CD14-positive monocyte (primary cell): ENCODE measurements around the gene PEX10. TPM values are rescaled to one million over a fixed set of nuclear protein-coding genes. Genes with fewer than 3 reads are reported as not detected.

Experiments
- DNase-seq, 3 donors: peaks; one replicate each; pipeline ENCODE4 v3.0.0-alpha.2; 2011 to 2022
- H2AFZ ChIP-seq: 2 replicates; pipeline ENCODE4 v1.6.0; 2012; ENCODE audit warnings: mild to moderate bottlenecking, low read depth, low read length, inconsistent platforms; ENCODE audit not compliant: insufficient read depth, poor library complexity, severe bottlenecking
- H3K27ac ChIP-seq, 2 donors: 1 replicate in 1 of 2; 2 replicates in 1 of 2; pipeline ENCODE4 v1.5.1; 2012 to 2013; ENCODE audit warnings: low read length in 2 of 2, control low read depth in 1 of 2, inconsistent platforms in 1 of 2, low read depth in 1 of 2, mild to moderate bottlenecking in 1 of 2
- H3K27me3 ChIP-seq, 2 donors: one replicate each; pipeline versions ENCODE4 v1.6.0 to v1.6.1; 2011 to 2013; ENCODE audit warnings: low read length in 2 of 2; ENCODE audit not compliant: control insufficient read depth in 2 of 2, insufficient read depth in 2 of 2
- H3K36me3 ChIP-seq, 2 donors: replicated peaks in 1 of 2; 1 replicate in 1 of 2; 2 replicates in 1 of 2; pipeline versions ENCODE4 v1.5.1 to v1.6.1; 2012 to 2013; ENCODE audit warnings: low read length in 2 of 2, control low read depth in 1 of 2, inconsistent platforms in 1 of 2, mild to moderate bottlenecking in 1 of 2; ENCODE audit not compliant: insufficient read depth in 2 of 2, control insufficient read depth in 1 of 2
- H3K4me1 ChIP-seq, 2 donors: 1 replicate in 1 of 2; 2 replicates in 1 of 2; pipeline versions ENCODE4 v1.5.1 to v1.6.1; 2012 to 2013; ENCODE audit warnings: low read length in 2 of 2, control low read depth in 1 of 2, inconsistent platforms in 1 of 2, mild to moderate bottlenecking in 1 of 2, moderate library complexity in 1 of 2; ENCODE audit not compliant: insufficient read depth in 2 of 2, control insufficient read depth in 1 of 2
- H3K4me2 ChIP-seq: replicated peaks from 2 replicates; pipeline ENCODE3; 2012; ENCODE audit warnings: low read length, moderate library complexity, mild to moderate bottlenecking; ENCODE audit not compliant: poor library complexity, severe bottlenecking; ENCODE audit errors: extremely low read depth
- H3K4me3 ChIP-seq, 3 experiments: fragments of 200-600 bp in 1 of 3; sonication (generic) in 1 of 3; replicated peaks in 1 of 3; 1 replicate in 2 of 3; 2 replicates in 1 of 3; pipeline ENCODE4 v1.5.1; 2011 to 2013; ENCODE audit warnings: low read length in 3 of 3, mild to moderate bottlenecking in 3 of 3, control low read depth in 2 of 3, low read depth in 2 of 3, inconsistent platforms in 1 of 3, moderate library complexity in 1 of 3
- H3K79me2 ChIP-seq: 2 replicates; pipeline ENCODE4 v1.6.0; 2012; ENCODE audit warnings: mild to moderate bottlenecking, control low read depth, inconsistent platforms, low read length, moderate library complexity; ENCODE audit not compliant: insufficient read depth
- H3K9ac ChIP-seq: 2 replicates; pipeline ENCODE4 v1.6.0; 2017; ENCODE audit warnings: low read length, mild to moderate bottlenecking; ENCODE audit not compliant: insufficient read depth, poor library complexity, severe bottlenecking
- H3K9me3 ChIP-seq, 2 donors: replicated peaks in 1 of 2; 1 replicate in 1 of 2; 2 replicates in 1 of 2; pipeline versions ENCODE4 v1.5.1 to v1.6.1; 2012 to 2013; ENCODE audit warnings: low read length in 2 of 2, control low read depth in 1 of 2; ENCODE audit not compliant: control insufficient read depth in 1 of 2, insufficient read depth in 1 of 2
- H4K20me1 ChIP-seq: 2 replicates; pipeline ENCODE4 v1.6.0; 2012; ENCODE audit warnings: mild to moderate bottlenecking, low read length, control low read depth, moderate library complexity; ENCODE audit not compliant: insufficient read depth
- H3K27ac Mint-ChIP-seq, 7 donors: one replicate each; pipeline ENCODE4 v1.8.0; 2020; ENCODE audit warnings: mild to moderate bottlenecking in 7 of 7, mixed read lengths in 7 of 7, moderate library complexity in 6 of 7, inconsistent platforms in 2 of 7
- H3K27me3 Mint-ChIP-seq, 3 donors: one replicate each; pipeline ENCODE4 v1.8.0; 2021 to 2022; ENCODE audit warnings: low read depth in 3 of 3, mild to moderate bottlenecking in 3 of 3, mixed read lengths in 3 of 3, moderate library complexity in 3 of 3, inconsistent platforms in 1 of 3
- H3K36me3 Mint-ChIP-seq, 2 donors: one replicate each; pipeline ENCODE4 v1.8.0; 2020; ENCODE audit warnings: mixed read lengths in 2 of 2, inconsistent platforms in 1 of 2, mild to moderate bottlenecking in 1 of 2
- H3K4me1 Mint-ChIP-seq: one replicate; pipeline ENCODE4 v1.8.0; 2020; ENCODE audit warnings: mild to moderate bottlenecking, mixed read lengths
- H3K4me3 Mint-ChIP-seq, 2 donors: one replicate each; pipeline ENCODE4 v1.8.0; 2020; ENCODE audit warnings: mild to moderate bottlenecking in 2 of 2, mixed read lengths in 2 of 2, moderate library complexity in 1 of 2
- H3K9me3 Mint-ChIP-seq, 7 donors: one replicate each; pipeline ENCODE4 v1.8.0; 2020 to 2022; ENCODE audit warnings: mixed read lengths in 7 of 7, mild to moderate bottlenecking in 6 of 7, moderate library complexity in 6 of 7, inconsistent platforms in 2 of 7
- WGBS: methylation state at CpG from one replicate; pipeline ENCODE4 v1.1.5; 2013; ENCODE audit warnings: missing lambda C conversion rate; ENCODE audit not compliant: insufficient coverage; 5-methylcytosine and 5-hydroxymethylcytosine counted together
- intact Hi-C, 2 donors: fragments of 100-400 bp; cut with micrococcal nuclease; formaldehyde crosslinking; loops; one replicate each; pipeline versions ENCODE4 v1.15.0 to v1.15.1; 2023
- polyA plus RNA-seq, 3 donors: library from polyadenylated mRNA; depleted of rRNA in 1 of 3; unstranded in 2 of 3; stranded (reverse) in 1 of 3; fragments of 300-500 nt in 2 of 3; fragments of >200 nt in 1 of 3; fragmentation: Illumina TruSeq in 2 of 3; gene quantifications; 1 replicate in 2 of 3; 2 replicates in 1 of 3; pipeline ENCODE4 v1.2.3, GENCODE V29; 2012 to 2021
- TF ChIP-seq, protein P1 (sequence below): fragments of 200-600 bp; IDR thresholded peaks from one replicate; pipeline ENCODE4 v1.8.0; 2022; ENCODE audit warnings: antibody characterized with exemption, mild to moderate bottlenecking

The PEX10 gene
- polyA plus RNA-seq, 3 donors, result 7.0 to 10.5 (median 8.2) TPM

DNA sequence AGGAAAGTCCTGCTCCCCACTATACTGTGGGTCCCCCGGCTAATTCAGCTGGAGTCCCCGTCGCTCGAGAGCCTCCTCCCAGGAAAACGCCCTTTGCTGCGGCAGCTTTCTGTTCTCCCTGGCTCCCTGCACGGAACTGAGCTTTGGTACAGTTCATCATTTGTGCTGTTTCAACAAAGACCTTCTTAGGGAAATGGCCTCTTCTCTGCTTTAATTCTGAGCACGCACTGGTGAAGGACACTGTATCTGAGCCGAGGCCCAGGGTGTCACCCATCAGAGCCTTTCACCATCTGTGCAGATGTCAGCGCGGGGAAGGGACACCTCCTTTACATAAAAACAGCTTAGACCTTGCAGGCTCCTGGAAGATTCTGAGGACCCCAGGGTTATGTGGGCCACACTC lies 13.5 kb upstream of the PEX10 start:
- Histone ChIP-seq H4K20me1 (no peaks in the 10 kb centered on the region), H2AFZ (no peak overlapping the region), H3K4me3 (no peak overlapping the region), H3K36me3 (no peaks in the 10 kb centered on the region), H3K27ac (no peak overlapping the region), H3K79me2 (no peaks in the 10 kb centered on the region), H3K9me3 (peaks cover 0 to 25% of the 10 kb centered on the region in 2 donors), H3K27me3 (no peaks in the 10 kb centered on the region), H3K4me2 (no peak overlapping the region), H3K4me1 (no peaks in the 10 kb centered on the region), H3K9ac (no peak overlapping the region)
- no peaks in the 10 kb centered on the region for H3K4me1 Mint-ChIP-seq
- no peaks in the 10 kb centered on the region for H3K36me3 Mint-ChIP-seq
- WGBS, result 93% methylated on average over 11 of the region's 11 CpGs
- TF ChIP-seq, protein P1, sequence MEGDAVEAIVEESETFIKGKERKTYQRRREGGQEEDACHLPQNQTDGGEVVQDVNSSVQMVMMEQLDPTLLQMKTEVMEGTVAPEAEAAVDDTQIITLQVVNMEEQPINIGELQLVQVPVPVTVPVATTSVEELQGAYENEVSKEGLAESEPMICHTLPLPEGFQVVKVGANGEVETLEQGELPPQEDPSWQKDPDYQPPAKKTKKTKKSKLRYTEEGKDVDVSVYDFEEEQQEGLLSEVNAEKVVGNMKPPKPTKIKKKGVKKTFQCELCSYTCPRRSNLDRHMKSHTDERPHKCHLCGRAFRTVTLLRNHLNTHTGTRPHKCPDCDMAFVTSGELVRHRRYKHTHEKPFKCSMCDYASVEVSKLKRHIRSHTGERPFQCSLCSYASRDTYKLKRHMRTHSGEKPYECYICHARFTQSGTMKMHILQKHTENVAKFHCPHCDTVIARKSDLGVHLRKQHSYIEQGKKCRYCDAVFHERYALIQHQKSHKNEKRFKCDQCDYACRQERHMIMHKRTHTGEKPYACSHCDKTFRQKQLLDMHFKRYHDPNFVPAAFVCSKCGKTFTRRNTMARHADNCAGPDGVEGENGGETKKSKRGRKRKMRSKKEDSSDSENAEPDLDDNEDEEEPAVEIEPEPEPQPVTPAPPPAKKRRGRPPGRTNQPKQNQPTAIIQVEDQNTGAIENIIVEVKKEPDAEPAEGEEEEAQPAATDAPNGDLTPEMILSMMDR, result no peak
- no peak overlapping the region for H3K27ac Mint-ChIP-seq
- H3K9me3 Mint-ChIP-seq, result peaks cover 15 to 27% (median 21%) of the 10 kb centered on the region in 7 donors
- intact Hi-C loops, result no loop called here
- H3K27me3 Mint-ChIP-seq, result peaks cover 4 to 21% (median 9%) of the 10 kb centered on the region in 3 donors
- DNase-seq, result no peak
- H3K4me3 Mint-ChIP-seq, result no peak overlapping the region

GRCh38 chr1:2422523-2422922 lies 10.2 kb upstream of the PEX10 start:
- Histone ChIP-seq H2AFZ (no peak overlapping the region), H3K9me3 (peaks cover 0 to 13% of the 10 kb centered on the region in 2 donors), H3K4me3 (no peak overlapping the region), H3K27me3 (no peaks in the 10 kb centered on the region), H3K27ac (no peak overlapping the region), H3K36me3 (no peaks in the 10 kb centered on the region), H4K20me1 (no peaks in the 10 kb centered on the region), H3K79me2 (no peaks in the 10 kb centered on the region), H3K4me1 (no peaks in the 10 kb centered on the region), H3K4me2 (no peak overlapping the region), H3K9ac (no peak overlapping the region)
- H3K4me3 Mint-ChIP-seq, result no peak overlapping the region
- H3K36me3 Mint-ChIP-seq, result no peaks in the 10 kb centered on the region
- H3K4me1 Mint-ChIP-seq, result no peaks in the 10 kb centered on the region
- no peak overlapping the region for H3K27ac Mint-ChIP-seq
- no peak for DNase-seq
- WGBS, result no CpG with 5 or more reads among the region's 4 CpGs
- TF ChIP-seq, protein P1, result no peak
- peaks cover 2 to 15% (median 9%) of the 10 kb centered on the region in 7 donors for H3K9me3 Mint-ChIP-seq
- H3K27me3 Mint-ChIP-seq, result peaks cover 2 to 36% (median 10%) of the 10 kb centered on the region in 3 donors
- intact Hi-C loops, result no loop called here
